Loucy (cell line): Measurements from ENCODE around the gene NCOR2.

Source experiments
- H2AFZ ChIP-seq: fragments of 200-600 bp; sonication (generic); 2 replicates; pipeline ENCODE4 v1.6.0; 2016; ENCODE audit warnings: antibody characterized with exemption, mild to moderate bottlenecking, low read length, moderate library complexity
- H3F3A ChIP-seq: fragments of 200-600 bp; 2 replicates; pipeline ENCODE4 v1.6.0; 2016; ENCODE audit warnings: antibody characterized with exemption, low read depth, mild to moderate bottlenecking
- H3K27me3 ChIP-seq: fragments of 200-600 bp; sonication (generic); 2 replicates; pipeline ENCODE4 v1.6.1; 2014; ENCODE audit warnings: low read length, mild to moderate bottlenecking; ENCODE audit not compliant: insufficient read depth, poor library complexity, severe bottlenecking
- H3K36me3 ChIP-seq: fragments of 200-600 bp; sonication (generic); 2 replicates; pipeline ENCODE4 v1.6.1; 2016; ENCODE audit warnings: low read length; ENCODE audit not compliant: insufficient read depth
- H3K4me1 ChIP-seq: fragments of 200-600 bp; sonication (generic); 2 replicates; pipeline ENCODE4 v1.5.1; 2014; ENCODE audit warnings: low read length, mild to moderate bottlenecking; ENCODE audit not compliant: insufficient read depth, poor library complexity, severe bottlenecking
- H3K4me2 ChIP-seq: fragments of 200-600 bp; sonication (generic); 2 replicates; pipeline ENCODE4 v1.6.0; 2014; ENCODE audit warnings: antibody characterized with exemption, low read length, low read depth, mild to moderate bottlenecking; ENCODE audit not compliant: poor library complexity, severe bottlenecking
- H3K4me3 ChIP-seq: fragments of 200-600 bp; sonication (generic); 2 replicates; pipeline ENCODE4 v1.5.1; 2014; ENCODE audit warnings: low read length, mild to moderate bottlenecking, mixed read lengths; ENCODE audit not compliant: poor library complexity, severe bottlenecking
- H3K79me2 ChIP-seq: fragments of 200-600 bp; sonication (generic); 2 replicates; pipeline ENCODE4 v1.6.1; 2014; ENCODE audit warnings: low read length; ENCODE audit not compliant: insufficient read depth
- H3K9ac ChIP-seq: fragments of 200-600 bp; sonication (generic); 2 replicates; pipeline ENCODE4 v1.6.0; 2014; ENCODE audit warnings: mild to moderate bottlenecking, low read depth, low read length, moderate library complexity; ENCODE audit not compliant: poor library complexity, severe bottlenecking
- H3K9me2 ChIP-seq: fragments of 200-600 bp; sonication (generic); replicated peaks from 2 replicates; pipeline ENCODE4 v1.6.1; 2016; ENCODE audit warnings: low read depth, low read length, mixed read lengths
- H3K9me3 ChIP-seq: fragments of 200-600 bp; sonication (generic); 2 replicates; pipeline ENCODE4 v1.6.1; 2014; ENCODE audit warnings: mild to moderate bottlenecking, antibody characterized with exemption, low read length, low read depth; ENCODE audit not compliant: insufficient read depth
- H4K20me1 ChIP-seq: fragments of 200-600 bp; sonication (generic); 2 replicates; pipeline ENCODE4 v1.6.0; 2014; ENCODE audit warnings: antibody characterized with exemption, low read length, mild to moderate bottlenecking; ENCODE audit not compliant: insufficient read depth, poor library complexity, severe bottlenecking
- CTCF ChIP-seq: fragments of 200-600 bp; sonication (generic); conservative IDR thresholded peaks from 2 replicates; pipeline ENCODE4 v1.5.1; 2014; ENCODE audit warnings: mild to moderate bottlenecking, antibody characterized with exemption, low read length
- EZH2phosphoT487 ChIP-seq: fragments of 200-600 bp; IDR thresholded peaks from 2 replicates; pipeline ENCODE4 v1.6.1; 2018; ENCODE audit warnings: antibody characterized with exemption, mild to moderate bottlenecking, moderate library complexity, borderline replicate concordance

Gene NCOR2

GRCh38 chr12:124610629-124611558, 43.5 kb upstream of the NCOR2 start:
- Histone ChIP-seq H3K27me3 (no peaks in the 10 kb centered on the region), H3K9ac (no peak overlapping the region), H3K79me2 (no peaks in the 10 kb centered on the region), H3K4me3 (no peak overlapping the region), H3F3A (peaks cover 4% of the 10 kb centered on the region; the same call in 1 of the 2 replicates), H4K20me1 (no peaks in the 10 kb centered on the region), H3K36me3 (no peaks in the 10 kb centered on the region), H3K9me3 (no peaks in the 10 kb centered on the region), H3K9me2 (no peaks in the 10 kb centered on the region), H3K4me1 (peaks cover 36% of the 10 kb centered on the region), H2AFZ (no peak overlapping the region), H3K4me2 (no peak overlapping the region)
- TF ChIP-seq CTCF (no peak), EZH2phosphoT487 (no peak)

GRCh38 chr12:124610021-124610612, 42.7 kb upstream of the NCOR2 start:
- H3F3A ChIP-seq, result peaks cover 4% of the 10 kb centered on the region; the same call in 1 of the 2 replicates
- TF ChIP-seq EZH2phosphoT487, result no peak
- TF ChIP-seq CTCF, result no peak
- H3K36me3 ChIP-seq, result no peaks in the 10 kb centered on the region

GRCh38 chr12:124609041-124609989, 41.9 kb upstream of the NCOR2 start:
- Histone ChIP-seq H3K27me3 (no peaks in the 10 kb centered on the region), H3K4me2 (peak overlapping the region; percentile 68), H3K4me3 (peak overlapping the region; percentile 41), H3K79me2 (no peaks in the 10 kb centered on the region), H3K9ac (peak overlapping the region; percentile 55), H3K9me2 (no peaks in the 10 kb centered on the region), H2AFZ (0 out of 2 replicates have a peak overlapping the region, but pooled peaks have one; percentile 11), H3K9me3 (no peaks in the 10 kb centered on the region), H3K36me3 (no peaks in the 10 kb centered on the region), H4K20me1 (no peaks in the 10 kb centered on the region), H3F3A (peaks cover 4% of the 10 kb centered on the region; the same call in 1 of the 2 replicates), H3K4me1 (peaks cover 52% of the 10 kb centered on the region)
- no peak for TF ChIP-seq EZH2phosphoT487
- TF ChIP-seq CTCF, result peak; percentile 27; the same call in 1 of the 2 replicates

More at GRCh38 chr12:124610021-124610612, 42.7 kb upstream of the NCOR2 start:
- Histone ChIP-seq H3K4me1 (peaks cover 44% of the 10 kb centered on the region), H3K9me2 (no peaks in the 10 kb centered on the region), H3K27me3 (no peaks in the 10 kb centered on the region), H3K4me2 (peak overlapping the region; percentile 68), H3K9ac (peak overlapping the region; percentile 28), H3K4me3 (no peak overlapping the region), H2AFZ (no peak overlapping the region), H3K79me2 (no peaks in the 10 kb centered on the region), H3K9me3 (no peaks in the 10 kb centered on the region), H4K20me1 (no peaks in the 10 kb centered on the region)
